ENCODE measurements around the gene PELI2. TPM values are rescaled to one million over a fixed set of nuclear protein-coding genes. Genes with fewer than 3 reads are reported as not detected.

The PELI2 gene
- total RNA-seq, 1 experiment from 2014 or later: 6.1 TPM

DNA sequence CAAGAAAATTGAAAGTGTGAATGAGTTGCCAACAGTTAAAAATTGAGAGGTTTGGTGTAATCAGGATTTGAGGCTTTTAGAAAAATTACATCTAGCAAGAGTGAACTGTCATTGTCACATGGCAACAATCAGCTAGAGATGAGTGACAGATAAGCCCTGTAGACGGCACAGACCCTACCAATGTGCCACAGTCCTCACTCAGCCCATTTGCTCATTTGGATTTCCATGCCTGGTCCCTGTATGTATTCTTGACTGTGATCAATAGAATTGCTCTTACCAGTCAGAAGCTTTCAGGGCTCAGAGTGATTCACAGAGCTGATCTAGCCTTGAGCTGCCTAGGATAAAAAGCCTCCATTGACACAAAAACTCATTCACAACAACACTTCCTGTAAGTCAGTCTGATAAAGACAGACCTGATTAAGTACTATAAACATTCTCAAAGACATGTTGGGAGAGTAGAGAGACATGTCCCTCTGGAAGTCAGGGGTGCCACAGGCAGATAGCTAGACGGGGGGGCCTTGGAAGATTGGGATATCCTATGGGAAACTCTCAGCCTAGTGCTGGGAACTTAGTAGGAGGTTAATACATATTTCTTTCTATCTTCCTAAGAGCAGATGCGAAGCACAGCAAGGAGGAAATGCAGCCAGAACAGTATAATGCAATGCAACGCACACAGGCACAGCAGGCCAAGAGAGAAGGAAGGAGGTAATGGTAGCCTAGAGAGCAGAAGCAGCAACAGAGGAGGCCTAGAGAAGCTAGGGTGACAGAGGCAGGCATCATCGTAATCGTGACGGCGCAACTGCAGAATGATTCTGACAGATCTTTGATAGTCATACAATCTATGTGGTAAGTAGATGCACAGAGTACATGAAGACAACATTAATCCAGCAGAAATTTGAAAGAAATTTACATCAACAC is 2.0 kb upstream of the PELI2 start:
- in situ Hi-C loops (cut with HindIII; ENCODE audit: low pct_unique_long_range_greater_than_20kb, low sequenced_read_pairs): no loop called here
- DNase-seq (ENCODE audit: low read depth): no peak

DNA sequence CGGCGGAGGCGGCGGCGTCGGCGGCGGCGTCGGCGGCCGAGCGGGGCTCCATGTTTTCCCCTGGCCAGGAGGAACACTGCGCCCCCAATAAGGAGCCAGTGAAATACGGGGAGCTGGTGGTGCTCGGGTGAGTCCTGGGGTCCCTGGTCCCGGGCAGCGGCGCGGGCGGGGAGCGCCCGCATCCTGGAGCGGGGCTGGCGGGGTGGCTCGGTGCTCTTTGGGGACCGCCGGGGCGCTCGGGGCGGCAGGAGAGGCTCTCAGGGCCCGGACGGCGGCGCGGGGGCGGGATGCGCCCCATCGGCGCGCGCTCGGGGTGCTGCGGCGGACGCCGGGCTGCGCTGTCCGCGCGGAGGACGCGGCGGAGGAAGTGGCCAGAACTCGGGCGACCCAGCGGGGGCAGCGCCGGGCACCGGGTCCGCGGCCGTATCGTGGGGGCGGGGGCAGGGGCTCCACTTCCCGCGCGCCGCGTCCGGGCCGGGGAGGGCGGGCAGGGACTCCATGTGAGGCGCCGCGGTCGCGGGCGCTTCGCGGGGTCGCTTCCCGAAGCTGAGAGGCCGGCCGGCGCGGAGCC is 485 bp downstream of the PELI2 start:
- no peak for DNase-seq (ENCODE audit: low read depth)
- in situ Hi-C loops (cut with HindIII; ENCODE audit: low pct_unique_long_range_greater_than_20kb, low sequenced_read_pairs): no loop called here

DNA sequence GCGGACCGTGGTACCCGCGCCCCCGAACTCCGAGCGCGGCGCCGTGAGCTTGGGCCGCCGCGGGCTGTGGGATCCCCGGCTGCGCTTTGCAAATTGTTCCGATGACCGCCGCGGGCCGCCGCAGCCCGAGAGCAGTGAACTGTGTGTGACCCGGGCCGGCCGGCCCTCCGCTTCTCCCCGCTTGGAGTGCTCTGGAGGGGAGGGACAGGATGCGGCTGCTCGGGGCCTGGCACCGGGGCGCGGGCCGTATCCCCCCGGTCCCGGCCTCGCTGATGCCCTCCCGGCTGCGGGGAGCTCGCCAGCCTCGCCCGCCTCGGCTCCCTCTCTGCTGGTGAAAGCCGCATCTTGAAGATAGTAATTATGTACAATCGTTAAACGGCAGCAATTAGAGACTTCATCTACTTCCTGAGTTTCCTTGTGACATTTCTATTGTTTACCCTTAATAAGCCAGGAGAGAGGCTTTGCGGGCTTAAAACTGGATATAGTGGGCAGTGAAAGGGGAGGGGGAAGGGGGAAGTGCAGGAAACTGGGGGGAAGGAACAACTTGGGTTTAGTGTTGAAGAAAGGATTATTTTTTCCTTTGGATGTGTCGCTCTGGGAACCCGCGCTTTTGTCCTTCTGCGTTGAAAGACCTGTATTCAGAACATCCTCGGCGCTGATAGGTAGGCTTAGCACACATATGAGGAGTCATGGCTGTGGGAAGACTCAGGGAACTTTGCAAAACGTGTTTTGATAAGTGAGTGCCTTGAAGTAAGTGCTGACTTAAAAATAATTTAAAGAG is 1.2 kb downstream of the PELI2 start:
- DNase-seq (ENCODE audit: low read depth): peak; percentile 42
- in situ Hi-C loops (cut with HindIII; ENCODE audit: low pct_unique_long_range_greater_than_20kb, low sequenced_read_pairs): no loop called here

DNA sequence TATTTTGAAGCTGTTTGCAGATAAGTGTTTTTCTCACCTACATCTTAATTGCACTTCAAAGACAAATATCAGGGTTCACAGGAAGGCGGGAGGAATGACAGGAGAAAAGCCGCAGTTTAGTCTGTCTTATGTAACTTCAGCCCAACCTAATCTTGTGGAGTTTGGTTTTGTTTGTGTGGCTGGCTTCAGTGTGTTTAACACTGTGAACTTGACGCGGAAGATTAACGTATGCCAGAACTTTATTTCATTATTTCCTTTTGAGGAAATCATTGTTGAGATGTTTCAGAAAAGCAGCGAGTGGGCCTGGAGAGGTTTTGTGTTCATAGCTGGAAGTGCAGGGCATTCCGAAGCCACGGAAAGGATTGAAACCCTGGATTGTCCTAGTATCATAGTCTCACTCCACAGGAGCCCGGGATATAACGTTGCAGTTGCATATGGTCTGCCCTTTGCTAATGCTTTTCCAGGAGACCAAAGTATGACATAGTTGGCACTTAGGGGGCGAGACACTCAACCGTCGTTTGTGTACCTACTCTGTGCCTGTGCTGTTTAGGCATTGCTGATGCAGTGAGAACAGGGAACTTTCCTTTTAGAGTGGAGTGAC is 2.0 kb downstream of the PELI2 start:
- in situ Hi-C loops (cut with HindIII; ENCODE audit: low pct_unique_long_range_greater_than_20kb, low sequenced_read_pairs): no loop called here
- DNase-seq (ENCODE audit: low read depth): no peak

DNA sequence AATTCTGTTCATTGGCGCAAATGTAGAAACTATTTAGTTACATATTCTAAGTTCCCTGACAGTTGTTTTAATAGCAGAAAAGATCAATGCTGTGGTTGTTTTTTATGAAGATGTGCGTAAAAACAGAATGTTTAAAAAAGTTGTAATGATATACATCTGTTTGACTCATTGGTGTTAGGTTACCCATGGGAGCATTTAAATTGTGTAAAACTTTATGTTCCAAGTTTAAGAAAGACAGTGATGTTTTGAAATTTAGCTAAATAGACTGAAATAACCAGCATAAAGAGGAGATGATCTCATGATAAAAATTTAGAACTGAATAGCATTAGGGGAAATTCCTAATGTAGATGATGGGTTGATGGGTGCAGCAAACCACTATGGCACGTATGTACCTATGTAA is 3.6 kb downstream of the PELI2 start:
- in situ Hi-C loops (cut with HindIII; ENCODE audit: low pct_unique_long_range_greater_than_20kb, low sequenced_read_pairs): no loop called here
- DNase-seq (ENCODE audit: low read depth): no peak

DNA sequence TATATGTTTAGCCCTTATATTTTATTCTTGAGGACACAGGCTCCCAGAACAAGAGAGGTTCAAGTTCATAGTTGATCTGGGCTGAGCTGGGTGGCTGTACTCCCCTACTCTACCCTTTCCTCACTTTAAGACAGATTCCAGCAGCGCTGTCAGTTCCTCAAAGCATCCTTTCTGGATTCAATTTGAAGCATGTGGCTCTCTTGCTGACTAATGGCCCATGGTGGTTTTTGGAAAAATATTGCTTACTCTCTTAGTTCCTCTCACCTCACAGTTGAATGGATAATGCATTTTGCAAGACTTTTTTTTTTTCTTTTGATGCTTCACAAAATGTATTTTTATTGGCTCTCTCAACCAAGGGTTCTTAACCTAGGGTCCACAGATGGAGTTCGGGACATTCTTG is 4.1 kb downstream of the PELI2 start:
- no peak for DNase-seq (ENCODE audit: low read depth)
- in situ Hi-C loops (cut with HindIII; ENCODE audit: low pct_unique_long_range_greater_than_20kb, low sequenced_read_pairs): no loop called here

DNA sequence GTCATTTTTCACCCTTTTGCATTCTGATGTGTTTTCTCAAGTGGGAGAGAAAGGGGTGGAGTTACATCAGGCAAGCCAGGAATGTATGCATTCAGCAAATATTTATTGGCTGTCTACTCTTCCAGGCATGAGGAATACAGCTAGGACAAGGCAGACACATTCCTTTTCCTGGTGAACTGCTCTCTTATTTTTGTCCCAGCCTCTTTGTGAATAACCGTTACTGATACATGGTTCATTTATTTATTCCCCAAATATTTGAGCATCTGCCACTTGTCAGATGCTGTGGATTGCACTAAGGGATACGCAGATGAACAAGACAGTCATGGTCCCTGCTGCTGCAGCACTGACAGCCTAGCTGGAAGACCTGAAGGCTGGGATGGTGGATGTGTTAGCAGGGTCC is 6.1 kb downstream of the PELI2 start:
- in situ Hi-C loops (cut with HindIII; ENCODE audit: low pct_unique_long_range_greater_than_20kb, low sequenced_read_pairs): no loop called here
- DNase-seq (ENCODE audit: low read depth): no peak

DNA sequence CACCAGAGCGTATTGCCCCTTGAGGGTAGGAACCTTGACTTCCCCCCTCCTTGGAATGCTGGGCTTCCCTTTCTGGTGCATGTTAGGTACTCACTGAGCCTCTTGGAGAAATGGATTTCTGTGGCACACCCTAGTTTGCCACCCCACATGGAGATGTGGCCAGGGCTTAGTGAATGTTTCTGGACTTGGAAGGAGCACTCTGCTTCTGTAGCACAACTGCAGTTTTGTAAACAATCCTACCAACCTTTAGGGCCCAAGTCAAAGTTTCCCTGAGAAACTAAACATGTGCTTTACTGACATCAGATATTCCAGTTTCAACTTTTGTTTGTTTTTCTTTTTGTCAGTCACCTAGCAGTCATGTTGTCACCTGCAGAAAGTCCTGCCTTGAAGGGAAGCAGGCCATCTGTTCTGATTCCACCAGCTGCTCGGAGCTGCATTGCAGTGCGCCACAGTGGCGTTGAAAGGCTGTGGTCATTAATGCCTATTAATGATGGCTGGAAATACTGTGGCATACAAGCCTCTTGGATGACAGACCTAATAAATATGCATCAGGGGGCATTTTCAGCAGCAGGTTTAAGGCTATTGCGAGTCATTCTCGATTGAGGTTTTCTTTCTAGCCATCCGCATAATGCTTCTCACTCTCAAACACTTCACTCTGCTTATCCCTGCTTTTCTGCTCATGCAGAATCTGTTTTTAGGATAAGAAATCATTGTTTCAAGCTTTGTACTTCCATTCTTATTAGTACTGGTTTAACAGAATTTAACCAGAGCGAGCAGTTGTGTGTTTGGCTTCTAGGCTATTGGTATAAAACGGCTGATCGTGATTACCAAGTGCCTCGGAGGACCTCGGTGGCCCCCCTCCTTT is 7.8 kb downstream of the PELI2 start:
- in situ Hi-C loops (cut with HindIII; ENCODE audit: low pct_unique_long_range_greater_than_20kb, low sequenced_read_pairs): no loop called here

DNA sequence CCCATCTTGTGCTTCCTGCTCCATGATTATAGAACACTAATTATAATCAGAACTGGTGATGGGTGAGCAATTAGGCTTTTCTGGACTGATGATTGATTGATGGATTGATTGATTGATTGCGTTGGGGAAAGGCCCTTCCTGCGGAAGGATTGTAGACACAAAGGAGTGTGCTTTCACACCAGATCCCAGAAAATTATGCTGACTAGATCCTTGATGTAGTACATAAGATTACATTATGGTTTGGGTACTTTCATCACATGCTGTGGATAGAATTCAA is 8.4 kb downstream of the PELI2 start:
- DNase-seq (ENCODE audit: low read depth): no peak
- in situ Hi-C loops (cut with HindIII; ENCODE audit: low pct_unique_long_range_greater_than_20kb, low sequenced_read_pairs): no loop called here

More for the DNA sequence above, 7.8 kb downstream of the PELI2 start:
- no peak for DNase-seq (ENCODE audit: low read depth)

DNA sequence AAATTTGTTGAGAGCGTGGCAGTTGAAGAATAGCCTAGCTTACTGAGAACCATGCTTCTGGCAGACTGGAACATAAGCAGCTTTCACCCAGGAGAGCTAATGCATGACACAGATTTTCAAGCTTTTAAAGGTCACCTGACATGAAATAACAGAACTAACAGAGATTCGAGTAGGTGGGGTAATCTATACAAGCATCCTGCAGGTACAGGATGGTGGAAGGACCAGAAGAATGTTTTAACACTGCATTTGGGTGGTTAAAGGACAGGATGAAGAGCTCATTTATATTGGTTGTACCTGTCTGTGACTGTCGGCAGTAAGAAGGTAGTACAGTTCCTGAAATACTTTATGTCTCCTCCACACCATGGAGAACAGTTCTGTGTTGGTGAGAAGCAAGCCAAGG is 8.9 kb downstream of the PELI2 start:
- in situ Hi-C loops (cut with HindIII; ENCODE audit: low pct_unique_long_range_greater_than_20kb, low sequenced_read_pairs): no loop called here

DNA sequence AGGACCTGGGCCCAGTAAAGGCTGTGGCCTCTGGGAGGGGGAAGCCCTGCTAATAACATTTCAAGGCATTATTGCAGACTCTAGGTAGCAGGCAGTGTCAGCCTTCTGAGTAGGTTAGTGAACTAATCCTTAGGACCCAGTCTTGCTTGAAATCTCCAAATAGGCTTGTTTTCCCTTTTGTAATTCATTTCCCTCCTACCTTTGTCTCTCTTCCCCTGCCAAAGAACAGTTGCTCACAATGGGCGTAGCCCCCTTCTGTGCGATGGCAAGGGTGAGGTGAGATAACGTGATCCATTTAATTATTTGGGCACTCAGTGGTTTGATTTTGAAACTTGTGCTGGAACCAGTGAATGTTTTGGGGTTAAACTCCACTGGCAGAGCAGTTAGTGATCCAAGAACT is 10.9 kb downstream of the PELI2 start:
- in situ Hi-C loops (cut with HindIII; ENCODE audit: low pct_unique_long_range_greater_than_20kb, low sequenced_read_pairs): no loop called here
- DNase-seq (ENCODE audit: low read depth): no peak

More for the DNA sequence above, 8.9 kb downstream of the PELI2 start:
- no peak for DNase-seq (ENCODE audit: low read depth)

DNA sequence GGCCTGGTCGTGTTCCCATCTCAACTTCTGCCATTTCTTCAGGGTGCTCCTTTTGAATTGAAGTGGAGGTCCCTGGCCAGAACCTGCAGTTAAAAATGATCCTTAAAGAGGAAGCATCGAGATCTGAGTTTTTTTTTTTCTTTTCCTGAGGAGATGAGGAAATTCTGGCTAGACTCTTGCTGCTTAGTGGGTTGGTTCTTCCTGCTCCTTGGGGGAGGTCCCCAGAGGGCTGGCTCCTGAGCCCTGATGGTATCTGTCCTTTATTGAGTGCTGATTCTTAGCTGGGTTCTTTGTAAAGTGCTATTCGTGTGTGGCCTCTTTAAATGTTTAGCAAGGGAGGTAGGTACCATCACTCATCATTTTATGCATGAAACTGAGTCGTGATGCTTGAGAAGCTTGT is 11.7 kb downstream of the PELI2 start:
- in situ Hi-C loops (cut with HindIII; ENCODE audit: low pct_unique_long_range_greater_than_20kb, low sequenced_read_pairs): no loop called here
- no peak for DNase-seq (ENCODE audit: low read depth)

DNA sequence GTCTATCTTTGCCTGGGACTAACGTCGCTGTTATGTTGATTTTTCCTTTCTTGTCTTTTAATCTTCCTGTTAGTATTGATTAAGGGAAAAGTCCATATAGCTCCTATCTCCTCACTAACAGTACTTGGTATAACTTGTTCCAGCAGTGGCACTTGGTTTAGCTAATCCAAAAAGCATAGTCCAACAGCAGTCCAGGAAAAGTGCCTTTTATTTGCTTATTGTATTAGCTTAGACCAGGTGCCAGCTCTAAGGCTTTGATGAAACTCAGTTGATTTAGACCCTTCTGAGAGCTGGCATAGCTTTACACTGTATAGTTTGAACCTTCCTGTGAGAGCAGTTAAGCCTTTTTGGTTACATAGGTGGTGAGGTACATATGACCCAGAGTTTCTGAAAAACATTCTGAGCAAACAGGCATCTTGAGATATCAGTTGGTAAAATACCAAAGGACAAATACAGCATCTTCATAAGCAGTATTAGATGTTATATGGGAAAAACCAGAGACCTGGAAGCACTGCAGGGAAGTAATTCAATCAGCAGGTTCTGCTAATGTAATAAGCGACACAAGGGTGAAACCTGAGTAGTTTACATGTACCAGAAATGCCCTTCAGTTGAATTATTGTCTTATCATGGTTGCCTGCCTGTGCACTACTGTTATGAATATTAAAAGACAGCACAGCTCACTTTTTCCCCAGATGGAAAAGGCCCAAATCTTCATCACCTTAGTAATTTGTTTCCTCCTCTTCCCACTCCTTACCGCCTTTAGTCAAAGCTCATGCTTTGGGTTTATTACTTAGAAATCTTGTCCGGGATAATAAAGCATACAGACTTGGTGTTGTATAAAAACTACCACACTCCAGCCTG is 13.0 kb downstream of the PELI2 start:
- in situ Hi-C loops (cut with HindIII; ENCODE audit: low pct_unique_long_range_greater_than_20kb, low sequenced_read_pairs): no loop called here
- no peak for DNase-seq (ENCODE audit: low read depth)

DNA sequence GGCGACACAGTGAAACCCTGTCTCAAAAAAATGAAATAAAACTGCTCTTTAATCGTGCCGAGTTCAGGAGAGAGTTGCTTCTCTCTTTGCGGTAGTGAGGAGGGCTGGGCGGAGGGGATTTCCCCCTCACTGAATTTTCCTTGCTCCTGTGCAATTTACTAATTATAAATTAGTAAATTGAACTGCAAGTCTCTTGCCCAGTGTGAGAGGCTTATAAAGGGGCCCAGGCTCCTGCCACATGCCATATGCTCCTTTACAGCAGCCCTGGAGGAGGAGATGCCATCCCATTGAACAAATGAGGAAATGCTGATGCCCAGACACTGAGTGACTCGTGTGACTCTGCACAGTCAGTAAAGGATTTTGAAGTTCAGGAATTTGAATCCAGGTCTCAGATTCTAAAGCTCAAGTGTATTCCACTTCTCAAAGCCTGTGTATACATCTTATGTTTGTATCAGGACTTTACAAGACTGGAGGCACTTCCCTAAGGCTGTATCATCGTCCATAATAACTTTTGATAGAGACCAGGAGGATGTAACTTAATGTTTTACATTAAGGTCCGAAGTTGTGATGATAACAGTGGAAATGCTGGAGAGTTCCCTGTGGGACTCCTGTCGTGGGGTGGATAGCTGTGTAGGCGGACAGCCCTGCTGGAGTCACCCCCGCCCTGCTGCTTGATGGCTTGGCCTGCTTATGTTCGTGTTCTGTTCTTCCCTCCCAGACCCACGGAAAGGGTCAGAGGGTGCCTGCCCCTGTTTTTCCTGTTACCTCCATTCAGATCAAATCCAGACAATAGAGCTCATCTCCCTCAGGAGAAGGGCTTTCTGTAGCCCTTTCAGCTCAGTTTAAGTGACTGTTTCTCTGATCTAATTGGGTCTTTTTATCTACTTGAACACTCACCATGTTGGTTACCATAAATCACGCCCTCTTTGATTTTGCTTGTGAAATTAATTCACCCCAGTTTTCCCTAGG is 13.9 kb downstream of the PELI2 start:
- in situ Hi-C loops (cut with HindIII; ENCODE audit: low pct_unique_long_range_greater_than_20kb, low sequenced_read_pairs): no loop called here
- no peak for DNase-seq (ENCODE audit: low read depth)

DNA sequence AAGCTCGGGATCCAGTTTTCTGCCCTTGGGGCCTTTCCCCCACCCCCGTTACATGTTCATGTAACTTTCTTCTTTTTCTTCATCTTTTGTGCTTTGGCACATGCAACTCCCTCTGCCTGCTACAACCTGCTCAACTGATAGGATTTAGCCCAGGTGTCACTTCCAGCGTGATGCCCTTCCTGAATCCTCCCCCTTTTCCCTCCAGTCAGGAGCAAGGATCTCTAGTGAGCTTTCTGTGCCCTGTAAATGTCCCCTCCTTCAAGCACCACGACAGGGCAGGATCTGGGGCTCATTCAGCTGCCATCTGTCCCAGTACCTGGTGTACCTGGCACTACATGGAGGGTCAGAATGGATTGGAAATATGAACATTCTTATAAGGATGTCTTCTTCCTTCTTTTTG is 15.3 kb downstream of the PELI2 start:
- in situ Hi-C loops (cut with HindIII; ENCODE audit: low pct_unique_long_range_greater_than_20kb, low sequenced_read_pairs): no loop called here
- no peak for DNase-seq (ENCODE audit: low read depth)

DNA sequence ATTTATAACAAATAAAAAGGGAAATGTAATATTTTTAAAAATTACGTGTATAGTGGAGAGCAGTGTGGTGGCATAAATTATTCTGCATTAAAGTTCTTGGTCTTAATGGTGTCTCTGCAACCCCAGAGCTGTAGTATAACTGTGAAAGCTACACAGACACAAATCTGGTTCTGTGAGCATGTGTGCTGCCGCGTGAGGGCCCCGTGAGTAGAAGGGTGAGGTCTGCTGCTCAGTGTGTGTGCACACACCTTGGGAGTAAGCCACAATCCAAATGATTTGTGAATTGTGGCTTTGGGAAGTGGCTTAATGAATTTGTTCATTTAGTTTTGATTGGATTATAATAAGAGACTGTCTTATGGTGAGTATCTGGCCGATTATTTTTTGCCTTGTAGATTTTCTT is 16.8 kb downstream of the PELI2 start:
- DNase-seq (ENCODE audit: low read depth): no peak
- in situ Hi-C loops (cut with HindIII; ENCODE audit: low pct_unique_long_range_greater_than_20kb, low sequenced_read_pairs): no loop called here

Data from Caki2 (cell line).